ENCODE measurements around the gene NUP42. TPM values are rescaled to one million over a fixed set of nuclear protein-coding genes. Genes with fewer than 3 reads are reported as not detected.

NUP42 gene
- polyA plus RNA-seq, 1 donor (not counting 4 experiments of a cell fraction or from before 2014, with no cell fraction given) = 34.2 TPM

- FAIRE-seq (no peak), DNase-seq (ENCODE audit: low read depth, low spot score) (no peak)
- no peak overlapping the region for H3K4me3 ChIP-seq (ENCODE audit: control insufficient read depth in 2 of 3, extremely low read depth in 1 of 3, insufficient read depth in 2 of 3, low read depth in 1 of 3, low read length in 3 of 3)
- no peak for TF ChIP-seq EZH2 (IDR thresholded peaks at IDR 0.05; ENCODE audit: low read length)
- no peak for TF ChIP-seq CTCF (optimal IDR thresholded peaks at IDR 0.05 in 1 of 3, IDR thresholded peaks at IDR 0.05 in 1 of 3, conservative IDR thresholded peaks at IDR 0.05 in 1 of 3; ENCODE audit: extremely low read depth in 1 of 3, insufficient read depth in 2 of 3, low read length in 3 of 3)
- peaks cover 4% of the 10 kb centered on the region for H3K4me1 ChIP-seq (ENCODE audit: control insufficient read depth, extremely low read depth, insufficient read depth, low read length)
- no peak overlapping the region for H2AFZ ChIP-seq (ENCODE audit: control insufficient read depth, low read length)
- H3K36me3 ChIP-seq (ENCODE audit: control insufficient read depth in 2 of 2, extremely low read depth in 1 of 2, insufficient read depth in 2 of 2, low read length in 2 of 2) = no peaks in the 10 kb centered on the region
- H3K79me2 ChIP-seq (ENCODE audit: control insufficient read depth, insufficient read depth, low read length) = no peaks in the 10 kb centered on the region
- H4K20me1 ChIP-seq (ENCODE audit: control insufficient read depth, extremely low read depth, insufficient read depth, low read length) = no peaks in the 10 kb centered on the region
- dilution Hi-C loops (cut with MboI; ENCODE audit: extremely low pct_ligation_motif_present, low sequenced_read_pairs) = no loop called here
- H3K27me3 ChIP-seq (ENCODE audit: control insufficient read depth, extremely low read depth, insufficient read depth, low read length) = no peaks in the 10 kb centered on the region
- no peak overlapping the region for H3K27ac ChIP-seq (ENCODE audit: control insufficient read depth, insufficient read depth, low read length)
- no peak overlapping the region for H3K4me2 ChIP-seq (ENCODE audit: control insufficient read depth, extremely low read depth, insufficient read depth, low read depth, low read length)
- H3K9me3 ChIP-seq (ENCODE audit: control insufficient read depth, low read depth, low read length) = no peaks in the 10 kb centered on the region
- H3K9ac ChIP-seq (ENCODE audit: control insufficient read depth, extremely low read depth, insufficient read depth, low read length) = no peak overlapping the region
- no peaks in the 10 kb centered on the region for H3K9me1 ChIP-seq (ENCODE audit: control insufficient read depth, extremely low read depth, insufficient read depth, low read length)
These were observed 34.2 kb downstream of the NUP42 start for GRCh38 chr7:23216021-23216420.

- Histone ChIP-seq H3K79me2 (ENCODE audit: control insufficient read depth, insufficient read depth, low read length) (no peaks in the 10 kb centered on the region), H3K9me3 (ENCODE audit: control insufficient read depth, low read depth, low read length) (no peaks in the 10 kb centered on the region), H3K36me3 (ENCODE audit: control insufficient read depth in 2 of 2, extremely low read depth in 1 of 2, insufficient read depth in 2 of 2, low read length in 2 of 2) (no peaks in the 10 kb centered on the region), H3K27ac (ENCODE audit: control insufficient read depth, insufficient read depth, low read length) (no peak overlapping the region), H3K9me1 (ENCODE audit: control insufficient read depth, extremely low read depth, insufficient read depth, low read length) (no peaks in the 10 kb centered on the region), H3K4me1 (ENCODE audit: control insufficient read depth, extremely low read depth, insufficient read depth, low read length) (peaks cover 6% of the 10 kb centered on the region), H3K9ac (ENCODE audit: control insufficient read depth, extremely low read depth, insufficient read depth, low read length) (no peak overlapping the region), H3K4me3 (ENCODE audit: control insufficient read depth in 2 of 3, extremely low read depth in 1 of 3, insufficient read depth in 2 of 3, low read depth in 1 of 3, low read length in 3 of 3) (no peak overlapping the region), H3K4me2 (ENCODE audit: control insufficient read depth, extremely low read depth, insufficient read depth, low read depth, low read length) (no peak overlapping the region), H3K27me3 (ENCODE audit: control insufficient read depth, extremely low read depth, insufficient read depth, low read length) (no peaks in the 10 kb centered on the region), H2AFZ (ENCODE audit: control insufficient read depth, low read length) (no peak overlapping the region), H4K20me1 (ENCODE audit: control insufficient read depth, extremely low read depth, insufficient read depth, low read length) (no peaks in the 10 kb centered on the region)
- FAIRE-seq (no peak), DNase-seq (ENCODE audit: low read depth, low spot score) (no peak)
- TF ChIP-seq EZH2 (IDR thresholded peaks at IDR 0.05; ENCODE audit: low read length) (no peak), CTCF (optimal IDR thresholded peaks at IDR 0.05 in 1 of 3, IDR thresholded peaks at IDR 0.05 in 1 of 3, conservative IDR thresholded peaks at IDR 0.05 in 1 of 3; ENCODE audit: extremely low read depth in 1 of 3, insufficient read depth in 2 of 3, low read length in 3 of 3) (no peak)
- dilution Hi-C loops (cut with MboI; ENCODE audit: extremely low pct_ligation_motif_present, low sequenced_read_pairs) = no loop called here
These were observed 36.3 kb downstream of the NUP42 start for GRCh38 chr7:23218196-23218595.

Data from keratinocyte (primary cell).